ENCODE results near the gene GRIA4. TPM values are rescaled to one million over a fixed set of nuclear protein-coding genes. Genes with fewer than 3 reads are reported as not detected.

Gene GRIA4
- total and polyA plus RNA-seq, 2 experiments from 2014 or later, result 1.3 to 3.7 TPM

DNA sequence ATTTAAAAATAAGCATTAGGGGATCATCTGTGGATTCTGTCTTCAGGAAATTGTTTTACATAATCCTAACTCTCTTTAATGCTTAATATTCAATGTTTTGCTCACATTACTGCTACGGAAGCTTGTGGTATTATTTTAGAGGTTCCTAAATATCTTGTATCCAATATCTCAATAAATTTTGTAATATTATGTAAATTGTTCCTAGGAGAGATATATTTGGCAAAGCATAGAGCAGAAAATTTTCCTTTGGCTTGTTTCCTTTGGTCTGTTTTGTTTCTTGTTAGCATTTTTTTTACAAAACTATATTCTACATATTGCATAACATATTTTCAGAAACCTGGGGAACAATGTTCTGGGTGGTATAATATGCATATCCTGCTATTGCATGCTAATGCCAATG lies 144.8 kb downstream of the GRIA4 start:
- DNase-seq (ENCODE audit: low spot score), result no peak
- H2AFZ ChIP-seq, result no peak overlapping the region
- no peak for TF ChIP-seq EZH2phosphoT487 (IDR thresholded peaks at IDR 0.05; ENCODE audit: low read depth, severe bottlenecking, unreplicated experiment)
- TF ChIP-seq, protein P1, sequence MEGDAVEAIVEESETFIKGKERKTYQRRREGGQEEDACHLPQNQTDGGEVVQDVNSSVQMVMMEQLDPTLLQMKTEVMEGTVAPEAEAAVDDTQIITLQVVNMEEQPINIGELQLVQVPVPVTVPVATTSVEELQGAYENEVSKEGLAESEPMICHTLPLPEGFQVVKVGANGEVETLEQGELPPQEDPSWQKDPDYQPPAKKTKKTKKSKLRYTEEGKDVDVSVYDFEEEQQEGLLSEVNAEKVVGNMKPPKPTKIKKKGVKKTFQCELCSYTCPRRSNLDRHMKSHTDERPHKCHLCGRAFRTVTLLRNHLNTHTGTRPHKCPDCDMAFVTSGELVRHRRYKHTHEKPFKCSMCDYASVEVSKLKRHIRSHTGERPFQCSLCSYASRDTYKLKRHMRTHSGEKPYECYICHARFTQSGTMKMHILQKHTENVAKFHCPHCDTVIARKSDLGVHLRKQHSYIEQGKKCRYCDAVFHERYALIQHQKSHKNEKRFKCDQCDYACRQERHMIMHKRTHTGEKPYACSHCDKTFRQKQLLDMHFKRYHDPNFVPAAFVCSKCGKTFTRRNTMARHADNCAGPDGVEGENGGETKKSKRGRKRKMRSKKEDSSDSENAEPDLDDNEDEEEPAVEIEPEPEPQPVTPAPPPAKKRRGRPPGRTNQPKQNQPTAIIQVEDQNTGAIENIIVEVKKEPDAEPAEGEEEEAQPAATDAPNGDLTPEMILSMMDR (IDR thresholded peaks at IDR 0.05; ENCODE audit: poor library complexity), result no peak
- TF ChIP-seq EZH2 (IDR thresholded peaks at IDR 0.05; ENCODE audit: borderline replicate concordance), result no peak
- no peak overlapping the region for H3K4me3 ChIP-seq
- H4K20me1 ChIP-seq (ENCODE audit: insufficient read depth, poor library complexity, severe bottlenecking), result no peaks in the 10 kb centered on the region
- no peaks in the 10 kb centered on the region for H3K79me2 ChIP-seq
- H3K4me1 ChIP-seq (ENCODE audit: insufficient read depth), result no peaks in the 10 kb centered on the region
- no peaks in the 10 kb centered on the region for H3K36me3 ChIP-seq (replicated peaks; ENCODE audit: insufficient read depth, low read depth)
- no peak overlapping the region for H3K4me2 ChIP-seq
- H3K27ac ChIP-seq, result no peak overlapping the region
- 93% methylated on average over 1 of the region's 1 CpG for WGBS (ENCODE audit: low lambda C conversion rate, missing lambda C conversion rate)
- H3K27me3 ChIP-seq, result no peaks in the 10 kb centered on the region
- no peaks in the 10 kb centered on the region for H3K9me2 ChIP-seq (replicated peaks; ENCODE audit: insufficient read depth)
- H3K9me3 ChIP-seq (ENCODE audit: low read depth), result no peaks in the 10 kb centered on the region

DNA sequence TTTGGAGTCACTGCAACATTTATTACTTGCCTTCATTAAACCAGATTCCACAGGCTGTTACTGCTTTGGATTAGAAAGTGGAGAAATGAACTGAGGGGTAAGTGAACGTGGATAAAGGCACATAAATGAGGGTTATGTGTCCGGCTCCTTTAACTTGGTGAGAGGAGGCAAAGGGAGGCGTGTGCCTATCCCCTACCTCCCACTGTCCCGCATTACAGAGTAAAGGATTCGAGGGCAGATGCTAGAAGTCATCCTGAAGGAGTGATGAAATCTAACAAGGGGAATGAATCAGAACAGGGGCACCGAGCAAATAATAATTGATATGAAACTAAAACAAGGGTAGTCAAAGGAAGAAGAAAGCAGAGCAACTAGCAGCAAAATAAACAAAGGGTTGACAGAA lies 147.2 kb downstream of the GRIA4 start:
- TF ChIP-seq, protein P1 (IDR thresholded peaks at IDR 0.05; ENCODE audit: poor library complexity), result no peak
- TF ChIP-seq EZH2 (IDR thresholded peaks at IDR 0.05; ENCODE audit: borderline replicate concordance) (no peak), EZH2phosphoT487 (IDR thresholded peaks at IDR 0.05; ENCODE audit: low read depth, severe bottlenecking, unreplicated experiment) (no peak)
- H3K4me1 ChIP-seq (ENCODE audit: insufficient read depth), result no peaks in the 10 kb centered on the region
- H3K36me3 ChIP-seq (replicated peaks; ENCODE audit: insufficient read depth, low read depth), result no peaks in the 10 kb centered on the region
- 69% methylated on average over 6 of the region's 6 CpGs for WGBS (ENCODE audit: low lambda C conversion rate, missing lambda C conversion rate)
- H3K79me2 ChIP-seq, result no peaks in the 10 kb centered on the region
- no peaks in the 10 kb centered on the region for H3K27me3 ChIP-seq
- no peak overlapping the region for H3K27ac ChIP-seq
- no peak for DNase-seq (ENCODE audit: low spot score)
- H3K9me3 ChIP-seq (ENCODE audit: low read depth), result no peaks in the 10 kb centered on the region
- H4K20me1 ChIP-seq (ENCODE audit: insufficient read depth, poor library complexity, severe bottlenecking), result no peaks in the 10 kb centered on the region
- H3K9me2 ChIP-seq (replicated peaks; ENCODE audit: insufficient read depth), result no peaks in the 10 kb centered on the region
- H3K4me2 ChIP-seq, result no peak overlapping the region
- no peak overlapping the region for H2AFZ ChIP-seq
- H3K4me3 ChIP-seq, result no peak overlapping the region

DNA sequence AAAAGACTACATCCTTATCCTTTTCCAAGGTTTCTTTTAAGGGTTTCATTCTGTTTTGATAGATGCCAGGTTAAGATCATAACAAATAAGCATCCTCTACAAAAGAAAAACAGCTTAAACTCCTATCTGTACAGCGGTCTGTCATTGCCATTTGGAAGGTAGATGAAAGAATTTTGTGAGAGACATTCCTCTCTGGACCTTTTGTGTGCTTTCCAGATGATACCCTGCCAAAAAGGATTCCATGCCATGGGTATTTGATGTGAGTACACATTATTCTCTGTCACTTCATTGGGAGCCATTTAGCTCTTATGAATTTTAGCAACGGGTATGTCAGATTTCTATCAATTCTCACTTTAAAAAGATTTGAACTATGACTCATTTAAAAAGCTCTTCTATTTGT lies 153.7 kb downstream of the GRIA4 start:
- Histone ChIP-seq H2AFZ (no peak overlapping the region), H3K36me3 (replicated peaks; ENCODE audit: insufficient read depth, low read depth) (no peaks in the 10 kb centered on the region), H3K4me1 (ENCODE audit: insufficient read depth) (no peaks in the 10 kb centered on the region), H3K4me3 (no peak overlapping the region), H3K4me2 (no peak overlapping the region), H3K9me2 (replicated peaks; ENCODE audit: insufficient read depth) (no peaks in the 10 kb centered on the region), H3K27ac (no peak overlapping the region), H4K20me1 (ENCODE audit: insufficient read depth, poor library complexity, severe bottlenecking) (no peaks in the 10 kb centered on the region), H3K9me3 (ENCODE audit: low read depth) (no peaks in the 10 kb centered on the region), H3K27me3 (no peaks in the 10 kb centered on the region), H3K79me2 (no peaks in the 10 kb centered on the region)
- TF ChIP-seq EZH2 (IDR thresholded peaks at IDR 0.05; ENCODE audit: borderline replicate concordance) (no peak), EZH2phosphoT487 (IDR thresholded peaks at IDR 0.05; ENCODE audit: low read depth, severe bottlenecking, unreplicated experiment) (no peak)
- TF ChIP-seq, protein P1 (IDR thresholded peaks at IDR 0.05; ENCODE audit: poor library complexity), result no peak
- DNase-seq (ENCODE audit: low spot score), result no peak
- 86% methylated on average over 2 of the region's 2 CpGs for WGBS (ENCODE audit: low lambda C conversion rate, missing lambda C conversion rate)

DNA sequence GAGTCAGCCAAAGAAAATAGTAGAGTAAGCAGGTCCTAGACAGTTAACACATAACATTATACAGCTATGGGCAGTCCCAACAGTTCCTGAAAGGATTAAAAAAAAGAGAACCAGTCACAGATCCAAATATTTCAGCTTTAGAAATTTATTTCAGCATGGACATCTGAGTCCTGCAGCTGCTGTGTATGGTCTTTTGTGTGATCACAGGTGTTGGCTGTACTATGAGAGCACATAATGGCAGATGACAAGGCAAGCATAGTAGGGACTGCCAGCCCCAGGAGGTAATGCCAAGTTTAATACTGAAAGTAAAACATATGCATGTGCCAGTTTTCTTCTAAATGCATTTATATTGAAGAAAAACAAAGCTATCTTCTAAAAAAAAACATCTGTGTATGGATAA lies 158.1 kb downstream of the GRIA4 start:
- Histone ChIP-seq H3K4me2 (no peak overlapping the region), H3K27ac (no peak overlapping the region), H3K9me3 (ENCODE audit: low read depth) (no peaks in the 10 kb centered on the region), H3K79me2 (no peaks in the 10 kb centered on the region), H3K36me3 (replicated peaks; ENCODE audit: insufficient read depth, low read depth) (no peaks in the 10 kb centered on the region), H2AFZ (no peak overlapping the region), H3K27me3 (no peaks in the 10 kb centered on the region), H4K20me1 (ENCODE audit: insufficient read depth, poor library complexity, severe bottlenecking) (no peaks in the 10 kb centered on the region), H3K4me3 (no peak overlapping the region), H3K4me1 (ENCODE audit: insufficient read depth) (no peaks in the 10 kb centered on the region), H3K9me2 (replicated peaks; ENCODE audit: insufficient read depth) (no peaks in the 10 kb centered on the region)
- TF ChIP-seq, protein P1 (IDR thresholded peaks at IDR 0.05; ENCODE audit: poor library complexity), result no peak
- TF ChIP-seq EZH2phosphoT487 (IDR thresholded peaks at IDR 0.05; ENCODE audit: low read depth, severe bottlenecking, unreplicated experiment), result no peak
- TF ChIP-seq EZH2 (IDR thresholded peaks at IDR 0.05; ENCODE audit: borderline replicate concordance), result no peak
- DNase-seq (ENCODE audit: low spot score), result no peak
